HCT116 (cell line): ENCODE results near the gene BDH1. TPM values are rescaled to one million over a fixed set of nuclear protein-coding genes. Genes with fewer than 3 reads are reported as not detected.

Experiments
- ATAC-seq: fragments of 200-7000 bp; cut with Tn5 transposase; 2 replicates; pipeline ENCODE4 v1.9.1; 2020; ENCODE audit warnings: mild to moderate bottlenecking, moderate library complexity
- BruUV-seq: library from RNA; stranded (reverse); fragments of 400-500 nt; replicated peaks from 2 replicates; lab custom pipeline; 2021; lab: Mats Ljungman, UMichigan
- CTCF ChIA-PET: fragments of 300-600 bp; sonication (Branson Sonifier 250); formaldehyde crosslinking; loops from one replicate; lab custom pipeline; 2021; ENCODE audit warnings: antibody characterized with exemption; lab: Charles Lee
- POLR2A ChIA-PET: fragments of 300-600, 350-600 bp; sonication (Branson Sonifier 250); formaldehyde crosslinking; loops from one replicate; lab custom pipeline; 2021; ENCODE audit warnings: antibody characterized with exemption; lab: Charles Lee
- RAD21 ChIA-PET, 2 experiments: fragments of 300-600 bp; sonication (Branson Sonifier 250); formaldehyde crosslinking; loops; one replicate each; lab custom pipeline; 2023; ENCODE audit warnings: low total read pairs in 2 of 2; ENCODE audit not compliant: uncharacterized antibody in 2 of 2, unreplicated experiment in 2 of 2, low non-redundant PET in 1 of 2; lab: Charles Lee
- DNase-seq: peaks from one replicate; pipeline ENCODE4 v3.0.0-alpha.2; 2010; ENCODE audit warnings: low read depth, low spot score
- H2AFZ ChIP-seq: fragments of 200-600 bp; shearing (Covaris generic), sonication (generic); 2 replicates; pipeline ENCODE4 v1.6.1; 2017; ENCODE audit warnings: low read depth, mixed run types, mixed read lengths, antibody characterized with exemption, low read length; ENCODE audit not compliant: poor library complexity, severe bottlenecking
- H3K27ac ChIP-seq: 2 replicates; pipeline ENCODE4 v1.5.1; 2012; ENCODE audit warnings: low read depth, low read length
- H3K27me3 ChIP-seq: fragments of 200-600 bp; sonication (generic); 2 replicates; pipeline ENCODE4 v1.6.1; 2016; ENCODE audit warnings: mixed run types, low read length, mixed read lengths; ENCODE audit not compliant: insufficient read depth
- H3K36me3 ChIP-seq, 2 experiments: fragments of 200-500 bp in 1 of 2; fragments of 200-600 bp in 1 of 2; sonication (Bioruptor generic) in 1 of 2; sonication (generic) in 1 of 2; 2 replicates each; pipeline versions ENCODE4 v1.5.1 to v1.6.1; 2014 to 2016; ENCODE audit warnings: low read length in 2 of 2, inconsistent platforms in 1 of 2, mixed read lengths in 1 of 2, mixed run types in 1 of 2; ENCODE audit not compliant: insufficient read depth in 2 of 2, control insufficient read depth in 1 of 2
- H3K4me1 ChIP-seq, 2 experiments: fragments of 200-600 bp in 1 of 2; sonication (generic) in 1 of 2; 2 replicates each; pipeline versions ENCODE4 v1.5.1 to v1.6.1; 2012 to 2017; ENCODE audit warnings: low read length in 2 of 2, inconsistent platforms in 1 of 2, mild to moderate bottlenecking in 1 of 2, mixed read lengths in 1 of 2, mixed run types in 1 of 2, moderate library complexity in 1 of 2; ENCODE audit not compliant: insufficient read depth in 2 of 2, control insufficient read depth in 1 of 2
- H3K4me2 ChIP-seq: fragments of 200-600 bp; sonication (generic); 2 replicates; pipeline ENCODE4 v1.6.1; 2017; ENCODE audit warnings: mixed run types, low read length, mixed read lengths
- H3K4me3 ChIP-seq, 2 experiments: fragments of 200-600 bp in 1 of 2; sonication (generic) in 1 of 2; replicated peaks in 1 of 2; 2 replicates each; pipeline ENCODE4 v1.5.1; 2011 to 2016; ENCODE audit warnings: low read length in 2 of 2, control low read depth in 1 of 2, low read depth in 1 of 2, mild to moderate bottlenecking in 1 of 2, mixed read lengths in 1 of 2, mixed run types in 1 of 2
- H3K79me2 ChIP-seq: fragments of 200-600 bp; sonication (generic); 2 replicates; pipeline ENCODE4 v1.6.1; 2017; ENCODE audit warnings: mild to moderate bottlenecking, mixed run types, low read length, moderate library complexity, mixed read lengths; ENCODE audit not compliant: insufficient read depth
- H3K9ac ChIP-seq: fragments of 200-600 bp; sonication (generic); 2 replicates; pipeline ENCODE4 v1.6.1; 2016; ENCODE audit warnings: low read length, mixed read lengths
- H3K9me2 ChIP-seq: fragments of 200-600 bp; sonication (generic), shearing (Covaris generic); 2 replicates; pipeline ENCODE4 v1.6.1; 2017; ENCODE audit warnings: mixed run types, mild to moderate bottlenecking, moderate library complexity; ENCODE audit not compliant: insufficient read depth
- H3K9me3 ChIP-seq, 2 experiments: fragments of 200-500 bp in 1 of 2; fragments of 200-600 bp in 1 of 2; sonication (Bioruptor generic) in 1 of 2; sonication (generic) in 1 of 2; 2 replicates each; pipeline ENCODE4 v1.6.1; 2014 to 2017; ENCODE audit warnings: low read length in 2 of 2, mixed read lengths in 2 of 2, inconsistent platforms in 1 of 2, low read depth in 1 of 2, mild to moderate bottlenecking in 1 of 2, mixed run types in 1 of 2, moderate library complexity in 1 of 2; ENCODE audit not compliant: control insufficient read depth in 1 of 2, insufficient read depth in 1 of 2
- H4K20me1 ChIP-seq: fragments of 200-600 bp; sonication (generic), shearing (Covaris generic); 2 replicates; pipeline ENCODE4 v1.6.1; 2017; ENCODE audit warnings: mixed run types, mild to moderate bottlenecking, moderate library complexity; ENCODE audit not compliant: insufficient read depth
- CBX3 ChIP-seq: IDR thresholded peaks from 2 replicates; pipeline ENCODE4 v1.6.1; 2012; ENCODE audit warnings: low read depth
- CTCF ChIP-seq, 3 experiments: fragments of 200-600 bp in 1 of 3; sonication (generic) in 1 of 3; IDR thresholded peaks in 2 of 3; conservative IDR thresholded peaks in 1 of 3; 2 replicates each; pipeline ENCODE4 v1.5.1; 2012 to 2017; ENCODE audit warnings: low read depth in 2 of 3, low read length in 2 of 3, antibody characterized with exemption in 1 of 3, borderline replicate concordance in 1 of 3, control low read depth in 1 of 3, mild to moderate bottlenecking in 1 of 3, mixed read lengths in 1 of 3, mixed run types in 1 of 3, moderate library complexity in 1 of 3; ENCODE audit not compliant: insufficient read depth in 1 of 3
- EGR1 ChIP-seq: IDR thresholded peaks from 2 replicates; pipeline ENCODE4 v1.6.1; 2012; ENCODE audit warnings: low read depth
- ELF1 ChIP-seq: IDR thresholded peaks from 2 replicates; pipeline ENCODE4 v1.6.1; 2012; ENCODE audit warnings: low read depth, borderline replicate concordance
- EZH2phosphoT487 ChIP-seq: fragments of 200-600 bp; IDR thresholded peaks from 2 replicates; pipeline ENCODE4 v1.6.1; 2018; ENCODE audit warnings: antibody characterized with exemption, borderline replicate concordance
- POLR2A ChIP-seq: IDR thresholded peaks from 2 replicates; pipeline ENCODE4 v1.7.0; 2011; ENCODE audit warnings: borderline replicate concordance; ENCODE audit not compliant: insufficient read depth, insufficient read length; ENCODE audit errors: extremely low read depth
- SIN3A ChIP-seq: IDR thresholded peaks from 2 replicates; pipeline ENCODE4 v1.6.1; 2012; ENCODE audit warnings: low read depth
- ZFX ChIP-seq: fragments of 450-650 bp; IDR thresholded peaks from 2 replicates; pipeline ENCODE4 v1.6.1; 2017
- intact Hi-C: fragments of 100-400 bp; cut with micrococcal nuclease; formaldehyde crosslinking; loops from 2 replicates; pipeline ENCODE4 v1.10.0; 2022
- total RNA-seq: library from RNA; stranded (reverse); gene quantifications from one replicate; pipeline ENCODE4 v1.2.1, GENCODE V29; 2021; ENCODE audit not compliant: unreplicated experiment
- TF ChIP-seq, protein P1 (sequence below): IDR thresholded peaks from 2 replicates; pipeline ENCODE4 v1.6.1; 2012

Gene BDH1
- total RNA-seq, 1 experiment from 2014 or later = 26.6 TPM

- CTCF ChIA-PET = no interaction called here
Observed at GRCh38 chr3:197578376-197578775, 22.6 kb upstream of the BDH1 start.

More at GRCh38 chr3:197578376-197578775, 22.6 kb upstream of the BDH1 start:
- Histone ChIP-seq H3K4me1 (no peaks in the 10 kb centered on the region), H3K27ac (no peak overlapping the region), H3K9me3 (no peaks in the 10 kb centered on the region), H3K79me2 (no peaks in the 10 kb centered on the region), H3K4me3 (no peak overlapping the region), H2AFZ (no peak overlapping the region), H3K36me3 (no peaks in the 10 kb centered on the region), H3K9ac (no peak overlapping the region), H3K27me3 (no peaks in the 10 kb centered on the region), H4K20me1 (no peaks in the 10 kb centered on the region), H3K4me2 (no peak overlapping the region), H3K9me2 (no peaks in the 10 kb centered on the region)
- no TSS peak for BruUV-seq
- intact Hi-C loops = no loop called here
- ChIA-PET RAD21 (no interaction called here), POLR2A (no interaction called here)
- ATAC-seq (no peak), DNase-seq (no peak)
- TF ChIP-seq POLR2A = no peak
- TF ChIP-seq, protein P1, sequence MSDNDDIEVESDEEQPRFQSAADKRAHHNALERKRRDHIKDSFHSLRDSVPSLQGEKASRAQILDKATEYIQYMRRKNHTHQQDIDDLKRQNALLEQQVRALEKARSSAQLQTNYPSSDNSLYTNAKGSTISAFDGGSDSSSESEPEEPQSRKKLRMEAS = no peak
- no peak for TF ChIP-seq EGR1
- no peak for TF ChIP-seq SIN3A
- no peak for TF ChIP-seq EZH2phosphoT487
- no peak for TF ChIP-seq CBX3
- no peak for TF ChIP-seq ELF1
- no peak for TF ChIP-seq CTCF (IDR thresholded peaks at IDR 0.05 in 2 of 3, conservative IDR thresholded peaks at IDR 0.05 in 1 of 3; ENCODE audit: borderline replicate concordance in 1 of 3, insufficient read depth in 1 of 3, low read depth in 2 of 3, low read length in 2 of 3)
- TF ChIP-seq ZFX = no peak
